Esophagus muscularis mucosa (tissue), 4 donors: ENCODE measurements around the gene COL12A1. TPM values are rescaled to one million over a fixed set of nuclear protein-coding genes. Genes with fewer than 3 reads are reported as not detected.
A peak's percentile ranks its signal among the peaks of the same experiment; 100 is the strongest.

Experiments used
- DNase-seq: peaks from one replicate; pipeline ENCODE4 v3.0.0-alpha.2; 2017; ENCODE audit errors: extremely low spot score
- H3K27ac ChIP-seq, 4 donors: fragments of 200-600 bp; sonication (generic); replicated peaks in 1 of 4; 1 replicate in 3 of 4; 2 replicates in 1 of 4; pipeline ENCODE4 v1.5.1; 2016 to 2019; ENCODE audit warnings: mild to moderate bottlenecking in 1 of 4
- H3K27me3 ChIP-seq, 4 donors: fragments of 200-600 bp; sonication (generic); one replicate each; pipeline versions ENCODE4 v1.5.1 to v1.6.0; 2016 to 2019
- H3K36me3 ChIP-seq, 4 donors: fragments of 200-600 bp; sonication (generic); one replicate each; pipeline ENCODE4 v1.5.1; 2016 to 2019
- H3K4me1 ChIP-seq, 4 donors: fragments of 200-600 bp; sonication (generic); one replicate each; pipeline ENCODE4 v1.5.1; 2016 to 2019
- H3K4me3 ChIP-seq, 4 donors: fragments of 200-600 bp; sonication (generic); 1 replicate in 2 of 4; 2 replicates in 2 of 4; pipeline ENCODE4 v1.5.1; 2016 to 2019; ENCODE audit warnings: mild to moderate bottlenecking in 4 of 4, moderate library complexity in 1 of 4
- H3K9me3 ChIP-seq, 4 donors: fragments of 200-600 bp; sonication (generic); 1 replicate in 3 of 4; 2 replicates in 1 of 4; pipeline ENCODE4 v1.5.1; 2016 to 2019
- CTCF ChIP-seq, 3 experiments: fragments of 200-600 bp in 2 of 3; fragments of 450-650 bp in 1 of 3; sonication (generic) in 2 of 3; IDR thresholded peaks; one replicate each; pipeline ENCODE4 v1.5.1; 2017 to 2019; ENCODE audit warnings: antibody characterized with exemption in 3 of 3, mild to moderate bottlenecking in 2 of 3, moderate library complexity in 1 of 3
- EP300 ChIP-seq: sonication (generic); formaldehyde crosslinking; IDR thresholded peaks from one replicate; pipeline ENCODE4 v1.6.1; 2017; ENCODE audit warnings: antibody characterized with exemption
- POLR2A ChIP-seq: fragments of 450-650 bp; IDR thresholded peaks from one replicate; pipeline ENCODE4 v1.6.1; 2017; ENCODE audit warnings: antibody characterized with exemption, moderate library complexity, mild to moderate bottlenecking, low read depth
- POLR2AphosphoS5 ChIP-seq, 2 donors: sonication (generic); formaldehyde crosslinking; IDR thresholded peaks; one replicate each; pipeline ENCODE4 v1.6.1; 2017; ENCODE audit warnings: antibody characterized with exemption in 2 of 2
- WGBS: methylation state at CpG from one replicate; pipeline ENCODE4 v1.1.5; 2018; 5-methylcytosine and 5-hydroxymethylcytosine counted together
- intact Hi-C: fragments of 100-400 bp; cut with DNase I; formaldehyde crosslinking; loops from one replicate; pipeline ENCODE4 v1.15.1; 2023
- total RNA-seq, 4 donors: library from RNA; depleted of rRNA; stranded (reverse); fragments of >200 nt; gene quantifications; one replicate each; pipeline versions ENCODE4 v1.1.0 to v1.2.1, GENCODE V29; 2016

The COL12A1 gene
- total RNA-seq, 4 donors from 2014 or later: 309 to 477 (median 376) TPM

GRCh38 chr6:75210885-75211739 is 5.3 kb upstream of the COL12A1 start:
- TF ChIP-seq EP300 (no peak), CTCF (IDR thresholded peaks at IDR 0.05) (peak; percentile 68 to 79 (median 74))
- Histone ChIP-seq H3K4me3 (no peak overlapping the region), H3K27ac (no peak overlapping the region), H3K27me3 (peaks cover 0 to 4% (median 0%) of the 10 kb centered on the region in 4 donors), H3K9me3 (no peaks in the 10 kb centered on the region), H3K36me3 (no peaks in the 10 kb centered on the region), H3K4me1 (peaks cover 36 to 38% (median 37%) of the 10 kb centered on the region in 4 donors)
- intact Hi-C loops: loop anchor here (5.0 to 10.0 kb wide), 4 partner anchors 866 to 1534 kb away; no protein-coding TSS in a partner anchor
- 23% methylated on average over 10 of the region's 10 CpGs for WGBS
- DNase-seq: no peak

- no peak for DNase-seq
- no peak overlapping the region for H3K4me3 ChIP-seq
- intact Hi-C loops: loop anchor here (1.0 to 10.0 kb wide), 4 partner anchors 444 to 1354 kb away; no protein-coding TSS in a partner anchor
- peaks cover 0 to 6% (median 0%) of the 10 kb centered on the region in 4 donors for H3K27me3 ChIP-seq
- H3K27ac ChIP-seq: peak overlapping the region in 1 of 4 donors; percentile 93
- TF ChIP-seq POLR2A (no peak), EP300 (no peak), CTCF (IDR thresholded peaks at IDR 0.05) (no peak), POLR2AphosphoS5 (IDR thresholded peaks at IDR 0.05) (no peak)
- H3K9me3 ChIP-seq: no peaks in the 10 kb centered on the region
- H3K4me1 ChIP-seq: peaks cover 42 to 54% (median 52%) of the 10 kb centered on the region in 4 donors
- 33% methylated on average over 7 of the region's 7 CpGs for WGBS
- no peaks in the 10 kb centered on the region for H3K36me3 ChIP-seq
Observed at GRCh38 chr6:75209184-75209723, 3.4 kb upstream of the COL12A1 start.

GRCh38 chr6:75208298-75209183 is 2.7 kb upstream of the COL12A1 start:
- DNase-seq: no peak
- Histone ChIP-seq H3K36me3 (no peaks in the 10 kb centered on the region), H3K4me3 (peak overlapping the region; percentile 29 to 85 (median 42)), H3K4me1 (peaks cover 44 to 60% (median 55%) of the 10 kb centered on the region in 4 donors), H3K27me3 (peaks cover 0 to 6% (median 0%) of the 10 kb centered on the region in 4 donors), H3K9me3 (no peaks in the 10 kb centered on the region), H3K27ac (peak overlapping the region; percentile 28 to 95 (median 77))
- TF ChIP-seq POLR2A (no peak), POLR2AphosphoS5 (IDR thresholded peaks at IDR 0.05) (peak in 1 of 2 donors; percentile 47), CTCF (IDR thresholded peaks at IDR 0.05) (peak; percentile 87 to 89 (median 88))
- intact Hi-C loops: loop anchor here (1.0 to 10.0 kb wide), 4 partner anchors 444 to 1354 kb away; no protein-coding TSS in a partner anchor
- WGBS: 15% methylated on average over 32 of the region's 33 CpGs

GRCh38 chr6:75206576-75207342 is 906 bp upstream of the COL12A1 start:
- Histone ChIP-seq H3K36me3 (no peaks in the 10 kb centered on the region), H3K27ac (peak overlapping the region; percentile 93 to 96 (median 94)), H3K4me3 (peak overlapping the region; percentile 74 to 85 (median 83)), H3K27me3 (peaks cover 0 to 11% (median 0%) of the 10 kb centered on the region in 4 donors), H3K4me1 (peaks cover 48 to 77% (median 68%) of the 10 kb centered on the region in 4 donors), H3K9me3 (no peaks in the 10 kb centered on the region)
- intact Hi-C loops: loop anchor here (2.0 to 10.0 kb wide), 3 partner anchors 442 to 798 kb away; no protein-coding TSS in a partner anchor
- no peak for DNase-seq
- WGBS: 21% methylated on average over 35 of the region's 35 CpGs
- TF ChIP-seq EP300 (no peak), POLR2AphosphoS5 (IDR thresholded peaks at IDR 0.05) (no peak), CTCF (IDR thresholded peaks at IDR 0.05) (no peak), POLR2A (no peak)
